GM13977 (cell line): ENCODE results near the gene KIF21A.

Experiments
- DNase-seq: peaks from one replicate; pipeline ENCODE4 v3.0.0; 2012; ENCODE audit warnings: low spot score
- in situ Hi-C: fragments of 300-500 bp; cut with MboI; formaldehyde crosslinking; loops from one replicate; pipeline ENCODE4 v1.12.0; 2022; ENCODE audit warnings: low sequenced_read_pairs, low pct_unique_long_range_greater_than_20kb, mixed read lengths, inconsistent platforms; ENCODE audit not compliant: unreplicated experiment
- TF ChIP-seq, protein P1 (sequence below): IDR thresholded peaks from 2 replicates; pipeline ENCODE4 v1.5.1; 2012; ENCODE audit warnings: mild to moderate bottlenecking, control low read depth; ENCODE audit not compliant: insufficient read depth; ENCODE audit errors: extremely low read depth, missing control alignments

KIF21A gene

DNA sequence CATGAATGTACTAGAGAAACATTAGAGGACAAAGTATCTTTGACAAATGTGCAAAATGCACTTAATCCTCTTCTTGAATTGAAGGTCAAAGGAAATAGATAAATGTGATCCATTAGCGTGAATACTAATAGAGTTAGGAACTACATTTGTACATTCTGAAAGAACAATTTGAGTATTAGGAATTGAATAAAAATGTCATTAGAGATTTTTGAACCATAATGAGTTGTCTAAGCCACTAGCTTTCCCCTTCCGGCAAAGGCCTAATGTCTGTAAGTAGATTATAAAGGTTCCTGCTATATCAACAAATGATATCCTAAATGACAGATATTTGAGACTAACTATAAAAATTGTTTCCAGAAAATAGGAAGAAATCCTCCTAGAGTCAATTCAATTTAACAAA lies 59.8 kb downstream of the KIF21A start:
- no peak for DNase-seq
- TF ChIP-seq, protein P1, sequence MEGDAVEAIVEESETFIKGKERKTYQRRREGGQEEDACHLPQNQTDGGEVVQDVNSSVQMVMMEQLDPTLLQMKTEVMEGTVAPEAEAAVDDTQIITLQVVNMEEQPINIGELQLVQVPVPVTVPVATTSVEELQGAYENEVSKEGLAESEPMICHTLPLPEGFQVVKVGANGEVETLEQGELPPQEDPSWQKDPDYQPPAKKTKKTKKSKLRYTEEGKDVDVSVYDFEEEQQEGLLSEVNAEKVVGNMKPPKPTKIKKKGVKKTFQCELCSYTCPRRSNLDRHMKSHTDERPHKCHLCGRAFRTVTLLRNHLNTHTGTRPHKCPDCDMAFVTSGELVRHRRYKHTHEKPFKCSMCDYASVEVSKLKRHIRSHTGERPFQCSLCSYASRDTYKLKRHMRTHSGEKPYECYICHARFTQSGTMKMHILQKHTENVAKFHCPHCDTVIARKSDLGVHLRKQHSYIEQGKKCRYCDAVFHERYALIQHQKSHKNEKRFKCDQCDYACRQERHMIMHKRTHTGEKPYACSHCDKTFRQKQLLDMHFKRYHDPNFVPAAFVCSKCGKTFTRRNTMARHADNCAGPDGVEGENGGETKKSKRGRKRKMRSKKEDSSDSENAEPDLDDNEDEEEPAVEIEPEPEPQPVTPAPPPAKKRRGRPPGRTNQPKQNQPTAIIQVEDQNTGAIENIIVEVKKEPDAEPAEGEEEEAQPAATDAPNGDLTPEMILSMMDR, result no peak
- in situ Hi-C loops, result no loop called here

DNA sequence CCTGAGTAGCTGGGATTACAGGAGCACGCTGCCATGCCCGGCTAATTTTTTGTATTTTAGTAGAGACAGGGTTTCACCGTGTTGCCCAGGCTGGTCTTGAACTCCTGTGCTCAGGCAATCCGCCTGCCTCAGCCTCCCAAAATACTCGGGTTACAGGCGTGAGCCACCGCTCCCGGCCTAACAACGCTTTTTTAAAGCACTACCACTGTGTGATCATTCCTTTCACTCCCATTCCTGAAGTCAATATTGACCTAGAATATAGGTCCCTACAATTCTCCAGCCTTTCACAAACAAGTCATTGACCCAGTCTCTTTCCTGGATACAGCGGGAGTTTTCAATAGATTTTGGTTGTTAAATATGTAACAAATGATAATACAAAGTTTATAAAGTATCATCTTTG lies 62.8 kb downstream of the KIF21A start:
- in situ Hi-C loops, result no loop called here
- TF ChIP-seq, protein P1, result no peak
- DNase-seq, result no peak

DNA sequence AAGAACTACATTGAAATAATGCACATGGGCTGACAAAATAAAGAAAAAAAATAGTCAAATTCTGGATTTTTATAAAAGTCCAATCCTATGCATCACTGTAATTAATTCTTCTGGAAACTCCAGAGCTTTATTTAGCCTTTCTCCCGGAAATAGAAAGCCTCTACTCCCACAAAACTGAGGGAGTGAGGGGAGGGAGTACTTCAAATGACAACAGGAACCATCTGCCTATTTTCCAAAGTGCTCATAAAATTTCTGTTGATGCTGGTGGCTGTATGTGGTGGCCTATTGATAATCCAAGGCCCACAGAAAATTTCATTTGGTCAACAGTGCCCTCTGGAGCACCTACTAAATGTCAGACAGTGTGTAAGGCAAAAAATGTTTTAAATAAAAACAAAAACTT lies 64.6 kb downstream of the KIF21A start:
- TF ChIP-seq, protein P1, result no peak
- no peak for DNase-seq
- in situ Hi-C loops, result no loop called here

DNA sequence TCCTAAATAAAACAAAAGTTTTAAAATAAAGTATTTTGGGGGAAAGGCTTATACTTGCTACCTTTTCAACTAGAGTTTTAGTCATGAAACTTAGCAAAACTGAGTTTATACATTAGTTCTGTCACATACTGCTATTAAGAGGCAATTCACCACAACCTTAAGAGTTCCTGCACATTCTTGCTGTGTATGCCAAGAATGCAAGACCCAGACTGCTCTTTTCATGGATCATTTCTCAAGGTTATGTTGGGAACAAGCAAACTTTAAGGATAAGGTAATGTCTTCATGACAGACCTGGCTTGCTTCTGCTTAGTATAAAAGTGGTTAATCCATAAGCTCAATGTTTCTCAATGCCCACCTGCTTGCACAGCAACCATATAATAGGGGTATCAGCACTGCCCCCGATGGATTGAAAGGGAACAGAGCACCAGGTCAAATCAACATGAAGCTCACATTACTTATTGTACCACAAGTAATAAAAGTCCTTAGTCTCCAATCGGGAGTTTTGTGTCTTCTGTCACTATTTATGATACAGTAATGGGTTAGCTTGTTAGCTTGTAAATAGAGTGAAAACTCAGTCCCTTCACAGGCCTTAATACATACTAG lies 67.6 kb downstream of the KIF21A start:
- TF ChIP-seq, protein P1, result peak; percentile 22
- in situ Hi-C loops, result no loop called here
- no peak for DNase-seq

DNA sequence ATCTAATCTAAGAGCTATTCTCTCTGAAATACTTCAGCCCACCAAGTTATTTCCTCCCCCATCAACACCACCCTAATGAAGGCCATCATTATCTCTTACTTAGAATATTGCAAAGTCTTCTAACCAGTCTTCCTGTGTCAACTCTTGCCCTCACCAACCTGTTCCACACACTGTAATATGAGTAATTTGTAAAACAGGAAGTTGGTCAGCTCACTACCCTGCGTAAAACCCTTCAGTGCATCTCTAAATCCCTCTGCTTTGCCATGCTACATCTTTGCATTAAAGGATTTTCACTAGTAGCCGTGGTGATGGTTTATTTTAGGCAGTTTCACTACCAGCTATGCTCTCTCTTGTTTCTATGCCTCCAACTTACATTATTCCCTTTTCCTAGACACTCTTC lies 70.0 kb downstream of the KIF21A start:
- TF ChIP-seq, protein P1, result no peak
- in situ Hi-C loops, result no loop called here
- peak; percentile 12 for DNase-seq

DNA sequence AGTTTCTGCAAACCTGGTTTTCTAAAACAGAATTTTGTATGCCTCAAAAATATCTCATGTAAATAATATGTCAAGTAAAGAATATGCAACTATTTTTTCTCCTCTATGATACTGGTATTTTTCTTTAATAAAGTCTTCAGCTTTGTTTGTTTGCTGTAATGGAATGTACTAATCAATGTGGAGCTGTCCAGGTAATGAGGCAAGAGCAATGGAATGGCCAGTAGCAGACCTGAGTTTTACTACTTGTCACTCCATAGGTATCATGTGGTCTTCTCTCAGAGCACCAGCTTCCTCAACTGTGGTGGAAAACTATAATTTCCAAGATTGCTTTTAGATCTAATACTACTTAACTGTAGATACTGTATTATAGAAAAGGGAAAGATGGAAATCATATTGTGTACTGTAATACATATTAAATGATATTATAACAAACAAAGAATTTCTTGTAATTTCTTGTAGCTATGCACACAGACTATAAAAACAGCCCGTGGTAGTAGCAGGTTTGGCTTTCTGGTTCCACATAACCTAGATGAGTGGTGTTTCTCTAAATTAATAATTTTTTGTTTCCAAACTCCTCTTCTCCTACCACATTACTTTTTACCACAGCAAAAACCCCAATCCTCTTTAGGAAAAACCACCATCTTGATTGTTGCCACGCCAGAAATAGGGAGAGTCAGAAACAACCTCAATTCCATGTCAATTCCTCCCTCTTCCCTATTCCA lies 70.6 kb downstream of the KIF21A start:
- TF ChIP-seq, protein P1, result no peak
- in situ Hi-C loops, result no loop called here

More for the DNA sequence above, 70.6 kb downstream of the KIF21A start:
- DNase-seq, result no peak
